GM18526 (cell line): ENCODE results near the gene FSTL4.

ENCODE experiments used
- POLR2A ChIP-seq: IDR thresholded peaks from 3 replicates; pipeline ENCODE4 v1.6.1; 2011; ENCODE audit not compliant: insufficient read length; ENCODE audit errors: extremely low read depth

Gene FSTL4

DNA sequence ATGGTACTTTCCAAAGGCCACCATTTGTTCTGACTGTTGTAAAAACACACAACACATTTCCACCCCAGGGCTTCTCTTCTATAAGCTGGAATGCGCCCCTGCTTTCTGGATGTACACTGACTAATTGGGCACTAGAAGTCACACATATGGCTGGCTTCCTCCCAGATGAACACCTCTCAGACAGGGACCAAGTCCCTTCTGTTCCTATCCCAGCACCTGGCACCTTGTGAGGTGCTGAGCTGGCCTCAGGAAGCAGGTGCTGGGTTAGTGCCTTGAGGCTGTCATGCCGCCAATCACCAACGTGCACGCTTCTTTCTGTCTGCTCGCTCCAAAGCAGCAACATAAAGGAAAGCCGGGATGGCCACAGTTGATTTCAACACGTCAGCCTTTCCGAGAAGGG is 93.2 kb downstream of the FSTL4 start:
- TF ChIP-seq POLR2A = no peak

- TF ChIP-seq POLR2A = no peak
Measured at GRCh38 chr5:133514456-133514855, 97.9 kb downstream of the FSTL4 start.

DNA sequence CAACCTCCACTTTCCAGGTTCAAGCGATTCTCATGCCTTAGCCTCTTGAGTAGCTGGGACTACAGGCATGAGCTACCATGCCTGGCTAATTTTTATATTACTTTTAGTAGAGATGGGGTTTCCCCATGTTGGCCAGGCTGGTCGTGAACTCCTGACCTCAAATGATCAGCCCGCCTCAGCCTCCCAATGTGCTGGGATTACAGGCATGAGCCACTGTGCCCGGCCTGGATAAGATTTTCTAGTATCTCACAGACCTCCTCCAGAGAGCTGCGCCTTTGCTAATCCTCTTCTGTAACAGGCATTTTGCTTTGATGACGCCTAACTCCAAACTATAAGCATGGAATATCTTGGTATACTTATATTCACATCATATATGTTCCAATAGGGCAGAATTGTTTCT is 99.4 kb downstream of the FSTL4 start:
- TF ChIP-seq POLR2A = no peak

GRCh38 chr5:133511653-133512235 is 100.6 kb downstream of the FSTL4 start:
- no peak for TF ChIP-seq POLR2A

GRCh38 chr5:133510634-133511262 is 101.6 kb downstream of the FSTL4 start:
- TF ChIP-seq POLR2A = no peak

GRCh38 chr5:133509742-133510079 is 102.6 kb downstream of the FSTL4 start:
- TF ChIP-seq POLR2A = no peak

- TF ChIP-seq POLR2A = no peak
Measured at GRCh38 chr5:133508845-133509741, 103.2 kb downstream of the FSTL4 start.

DNA sequence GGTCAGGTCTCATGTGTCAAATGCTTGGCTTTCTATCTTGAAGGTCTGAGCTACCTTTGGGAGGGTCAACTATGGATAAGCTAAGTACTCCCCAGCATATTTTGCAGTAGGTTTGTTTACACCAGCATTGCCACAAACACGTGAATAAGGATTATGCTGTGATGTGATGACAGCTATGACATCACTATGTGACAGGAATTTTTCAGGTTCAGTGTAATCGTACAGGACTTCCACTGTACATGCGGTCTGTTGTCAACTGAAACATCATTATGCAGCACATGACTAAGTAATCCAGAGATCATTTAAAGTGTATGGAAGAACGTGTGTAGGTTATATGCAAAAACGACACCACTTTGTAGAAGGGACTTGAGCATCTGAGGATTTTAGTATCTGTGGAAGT is 104.0 kb downstream of the FSTL4 start:
- no peak for TF ChIP-seq POLR2A

- no peak for TF ChIP-seq POLR2A
Measured at GRCh38 chr5:133506181-133506580, 106.2 kb downstream of the FSTL4 start.

DNA sequence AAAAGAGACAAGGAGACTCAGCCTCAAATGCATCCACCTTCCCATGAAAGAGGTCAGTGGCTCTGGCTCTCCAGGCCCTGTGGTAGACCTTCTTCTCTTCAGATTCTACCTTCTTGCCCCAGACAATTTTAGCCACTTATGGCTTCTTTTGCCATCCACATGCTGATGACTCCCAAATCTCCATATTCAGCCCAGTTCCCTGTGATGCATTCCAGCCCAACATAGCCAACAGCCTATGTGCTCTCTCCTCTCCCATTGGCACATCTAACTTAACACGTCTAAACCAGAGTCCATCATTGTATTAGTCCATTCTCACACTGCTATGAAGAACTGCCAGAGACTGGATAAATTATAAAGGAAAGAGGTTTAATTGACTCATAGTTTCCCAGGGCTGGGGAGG is 108.8 kb downstream of the FSTL4 start:
- no peak for TF ChIP-seq POLR2A

- no peak for TF ChIP-seq POLR2A
Measured at GRCh38 chr5:133499895-133500294, 112.4 kb downstream of the FSTL4 start.

GRCh38 chr5:133497608-133498348 is 114.6 kb downstream of the FSTL4 start:
- TF ChIP-seq POLR2A = no peak

DNA sequence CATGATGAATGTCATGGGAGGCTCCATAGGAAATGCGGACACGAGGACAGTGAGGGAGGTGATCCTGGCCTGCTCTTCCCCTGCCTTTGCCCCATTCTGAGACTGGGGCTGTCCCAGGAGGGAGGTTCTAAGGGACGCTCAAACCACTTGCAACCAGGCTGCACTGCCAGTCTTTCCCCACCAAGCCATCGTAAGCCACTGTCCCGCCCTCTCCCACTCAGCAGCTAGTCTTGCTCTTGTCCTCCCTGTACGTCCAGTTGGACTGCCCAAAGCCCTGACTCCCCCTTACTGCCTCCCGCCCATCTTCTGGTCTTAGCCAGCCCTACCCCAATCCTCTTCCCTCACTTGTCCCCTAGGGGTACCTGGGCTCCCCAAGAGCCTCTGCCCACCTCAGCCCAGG is 115.7 kb downstream of the FSTL4 start:
- no peak for TF ChIP-seq POLR2A

DNA sequence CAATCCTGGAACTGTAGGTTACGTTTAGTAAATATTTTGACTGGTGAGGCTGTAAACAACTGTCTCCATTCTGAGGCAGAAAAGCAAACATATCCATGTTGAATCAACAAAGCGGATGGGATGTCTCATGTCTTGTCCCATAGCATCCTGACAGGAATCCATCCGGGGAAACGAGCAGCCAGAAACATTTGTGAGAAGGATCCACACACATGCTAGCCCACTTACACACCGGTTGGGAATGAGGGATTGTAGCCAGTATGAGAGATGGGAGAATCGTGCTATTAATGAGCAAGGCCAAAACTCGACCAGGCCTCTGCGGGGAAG is 117.5 kb downstream of the FSTL4 start:
- no peak for TF ChIP-seq POLR2A

DNA sequence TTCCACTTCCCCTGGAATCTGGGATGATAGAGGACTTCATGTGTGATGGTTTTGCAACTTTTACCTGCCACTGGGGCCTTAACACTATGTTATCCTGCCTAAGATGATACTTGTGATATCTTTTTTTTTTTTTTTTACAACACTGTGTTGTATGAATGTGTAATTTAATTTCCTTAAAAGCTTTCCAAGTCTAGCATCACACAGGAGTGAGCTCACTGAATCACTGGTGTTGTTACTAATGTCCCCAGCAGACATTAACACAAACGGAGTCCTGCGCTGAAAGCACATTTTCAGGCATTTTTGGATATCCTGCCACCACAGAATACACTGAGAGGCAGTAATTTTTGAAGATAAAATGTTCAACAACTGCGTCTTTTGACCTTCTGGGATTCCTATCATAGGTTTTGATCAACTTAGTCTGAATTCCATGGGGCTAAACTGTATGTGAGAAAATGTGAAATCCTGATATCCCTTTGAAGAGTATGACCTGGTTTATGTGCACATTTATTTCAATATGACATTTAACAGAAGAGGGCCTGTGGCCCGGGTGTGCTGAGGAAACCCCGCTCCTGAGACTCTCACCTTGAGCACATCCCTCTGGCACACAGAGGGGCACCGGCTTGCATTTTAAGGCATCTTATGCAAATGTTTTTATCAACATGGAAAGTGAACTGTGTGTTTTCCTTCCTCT is 118.0 kb downstream of the FSTL4 start:
- TF ChIP-seq POLR2A = no peak
